CD4-positive, alpha-beta T cell treated with Interleukin-15 for 1 hour (primary cell): ENCODE results near the gene ZBTB8B.
"Not testable (repeated sequence)": the region's sequence is repeated elsewhere in the genome, so short reads cannot be mapped to it uniquely, and the experiment has no call there.

ENCODE experiments used
- DNase-seq: peaks from one replicate; pipeline ENCODE4 v3.0.0-alpha.2; 2020

The ZBTB8B gene

DNA sequence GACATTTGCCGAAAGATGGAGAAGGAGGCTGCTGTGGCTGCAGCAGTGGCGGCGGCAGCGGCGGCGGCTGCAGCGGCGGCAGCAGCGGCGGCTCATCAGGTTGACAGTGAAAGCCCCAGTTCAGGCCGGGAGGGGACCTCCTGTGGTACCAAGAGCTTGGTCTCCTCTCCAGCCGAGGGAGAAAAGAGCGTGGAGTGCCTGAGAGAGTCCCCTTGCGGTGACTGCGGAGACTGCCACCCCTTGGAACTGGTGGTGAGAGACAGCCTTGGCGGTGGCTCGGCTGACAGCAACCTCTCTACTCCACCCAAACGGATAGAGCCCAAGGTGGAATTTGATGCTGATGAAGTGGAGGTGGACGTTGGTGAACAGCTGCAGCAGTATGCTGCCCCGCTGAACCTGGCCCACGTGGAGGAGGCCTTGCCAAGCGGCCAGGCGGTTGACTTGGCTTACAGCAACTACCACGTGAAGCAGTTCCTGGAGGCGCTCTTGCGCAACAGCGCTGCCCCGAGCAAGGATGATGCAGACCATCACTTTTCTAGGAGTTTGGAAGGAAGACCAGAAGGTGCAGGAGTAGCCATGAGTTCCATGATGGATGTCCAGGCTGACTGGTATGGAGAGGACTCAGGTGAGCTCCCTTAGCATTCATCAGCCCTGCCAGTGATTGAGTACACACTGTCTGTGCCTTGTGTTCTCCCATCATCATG is 6.3 kb downstream of the ZBTB8B start:
- DNase-seq = no peak

DNA sequence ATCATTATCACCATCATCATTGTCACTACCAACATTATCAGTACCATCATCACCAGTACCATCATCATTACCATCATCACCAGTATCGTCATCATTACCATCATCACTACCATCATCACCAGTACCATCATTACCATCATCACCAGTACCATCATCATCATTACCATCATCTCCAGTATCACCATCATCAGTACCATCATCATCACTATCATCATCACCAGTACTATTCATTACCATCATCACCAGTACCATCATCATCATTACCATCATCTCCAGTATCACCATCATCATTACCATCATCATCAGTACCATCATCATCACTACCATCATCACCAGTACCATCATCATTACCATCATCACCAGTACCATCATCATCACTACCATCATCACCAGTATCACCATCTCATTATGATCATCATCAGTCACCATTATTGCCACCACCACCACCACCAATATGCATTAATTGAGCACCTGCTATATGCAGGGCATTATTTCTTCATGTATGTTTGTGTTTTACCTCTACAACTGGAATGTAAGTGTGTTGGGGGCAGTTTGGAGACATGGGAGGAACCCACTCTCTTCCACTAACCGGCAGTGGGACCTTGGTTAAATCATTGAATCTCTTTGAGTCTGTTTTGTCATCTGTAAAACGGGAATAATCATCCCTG is 7.0 kb downstream of the ZBTB8B start:
- DNase-seq = no peak

GRCh38 chr1:32472966-32473365 is 8.1 kb downstream of the ZBTB8B start:
- DNase-seq = not testable (repeated sequence)

- DNase-seq = no peak
These were observed 10.1 kb downstream of the ZBTB8B start for GRCh38 chr1:32474954-32475353.

- DNase-seq = no peak
These were observed 15.1 kb downstream of the ZBTB8B start for GRCh38 chr1:32480003-32480402.

DNA sequence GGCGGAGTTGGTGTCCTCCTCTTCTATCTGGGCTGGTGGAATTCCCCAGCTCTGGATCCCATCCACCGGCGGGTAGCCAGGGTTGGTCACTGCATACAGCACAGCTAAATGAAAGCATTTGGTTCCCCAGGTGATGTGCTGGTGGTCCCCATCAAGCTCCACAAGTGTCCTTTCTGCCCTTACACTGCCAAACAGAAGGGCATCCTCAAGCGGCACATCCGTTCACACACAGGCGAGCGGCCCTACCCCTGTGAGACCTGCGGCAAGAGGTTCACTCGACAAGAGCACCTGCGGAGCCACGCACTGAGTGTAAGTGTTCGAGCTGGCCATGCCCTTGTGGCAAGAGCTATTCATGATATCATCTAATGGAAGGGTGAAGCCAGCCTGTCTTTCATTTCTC is 15.9 kb downstream of the ZBTB8B start:
- no peak for DNase-seq

GRCh38 chr1:32481788-32482187 is 16.9 kb downstream of the ZBTB8B start:
- not testable (repeated sequence) for DNase-seq

GRCh38 chr1:32485554-32486255 is 20.8 kb downstream of the ZBTB8B start:
- DNase-seq = no peak

DNA sequence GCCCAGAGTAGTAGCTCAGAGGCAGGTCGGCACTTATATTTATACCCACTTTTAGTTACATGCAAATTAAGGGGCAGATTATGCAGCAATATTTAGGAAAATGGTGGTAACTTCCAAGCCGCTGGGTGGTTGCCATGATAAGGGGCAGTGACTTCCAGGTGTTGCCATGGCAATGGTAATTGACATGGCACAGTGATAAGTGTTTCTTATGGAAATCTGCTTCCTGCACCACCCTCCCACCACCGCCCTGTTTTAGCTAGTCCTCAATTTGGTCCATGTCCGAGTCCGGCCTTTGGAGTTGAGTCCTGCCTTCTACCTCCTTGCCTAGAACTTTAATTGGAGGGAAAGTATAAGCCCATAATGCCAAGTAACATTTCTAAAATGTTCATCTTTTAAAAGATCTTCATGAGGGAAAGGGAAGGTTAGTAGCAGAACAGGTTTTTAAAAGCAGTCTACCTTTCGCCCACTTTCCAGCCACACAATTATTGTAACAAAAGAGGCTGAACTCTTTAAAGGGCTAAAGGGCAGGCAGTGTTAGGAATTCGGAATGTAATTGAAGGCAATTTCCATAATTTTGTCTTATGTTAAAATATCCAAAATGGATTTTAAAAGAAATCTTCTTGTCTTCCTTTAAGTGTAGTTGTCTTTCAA is 21.7 kb downstream of the ZBTB8B start:
- DNase-seq = no peak

GRCh38 chr1:32487182-32487581 is 22.3 kb downstream of the ZBTB8B start:
- DNase-seq = no peak

- DNase-seq = no peak
These were observed 25.0 kb downstream of the ZBTB8B start for GRCh38 chr1:32489774-32490454.

DNA sequence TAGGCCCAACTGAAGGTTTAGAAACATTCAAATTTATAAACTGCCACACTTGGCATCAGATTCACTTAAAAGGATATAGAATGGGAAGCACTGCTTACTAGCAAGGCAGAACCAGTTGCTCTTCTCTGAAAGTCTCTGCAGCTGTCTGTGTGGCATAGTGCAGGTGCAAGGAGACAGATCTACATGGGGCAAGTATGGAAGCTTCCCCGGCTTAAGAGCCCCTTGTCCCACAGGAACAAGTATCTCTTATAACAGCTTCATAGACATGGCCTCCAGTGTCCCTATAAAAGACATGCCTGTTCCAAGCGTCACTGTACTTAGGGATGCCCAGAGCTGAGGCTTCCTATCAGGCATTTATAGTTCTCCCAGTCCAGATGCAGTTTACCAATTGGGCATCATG is 26.5 kb downstream of the ZBTB8B start:
- no peak for DNase-seq

DNA sequence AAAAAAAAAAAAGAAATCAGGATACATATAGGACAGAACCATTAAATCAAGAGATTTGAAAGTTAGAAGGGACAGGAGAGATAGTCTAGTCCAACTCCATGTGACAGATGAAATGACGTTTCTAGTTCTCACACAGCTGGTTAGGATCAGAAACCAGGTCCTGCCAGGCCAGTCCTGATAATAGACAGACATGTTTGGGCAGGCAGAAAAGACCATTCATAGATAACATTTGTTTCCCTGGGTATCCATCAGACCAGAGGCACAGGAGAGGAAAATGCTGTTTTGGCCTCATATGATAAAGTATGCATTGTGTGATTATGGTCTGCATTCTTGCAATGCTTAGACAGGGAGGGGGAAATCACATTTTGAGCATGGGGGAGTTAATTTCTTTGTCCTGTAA is 29.3 kb downstream of the ZBTB8B start:
- no peak for DNase-seq

DNA sequence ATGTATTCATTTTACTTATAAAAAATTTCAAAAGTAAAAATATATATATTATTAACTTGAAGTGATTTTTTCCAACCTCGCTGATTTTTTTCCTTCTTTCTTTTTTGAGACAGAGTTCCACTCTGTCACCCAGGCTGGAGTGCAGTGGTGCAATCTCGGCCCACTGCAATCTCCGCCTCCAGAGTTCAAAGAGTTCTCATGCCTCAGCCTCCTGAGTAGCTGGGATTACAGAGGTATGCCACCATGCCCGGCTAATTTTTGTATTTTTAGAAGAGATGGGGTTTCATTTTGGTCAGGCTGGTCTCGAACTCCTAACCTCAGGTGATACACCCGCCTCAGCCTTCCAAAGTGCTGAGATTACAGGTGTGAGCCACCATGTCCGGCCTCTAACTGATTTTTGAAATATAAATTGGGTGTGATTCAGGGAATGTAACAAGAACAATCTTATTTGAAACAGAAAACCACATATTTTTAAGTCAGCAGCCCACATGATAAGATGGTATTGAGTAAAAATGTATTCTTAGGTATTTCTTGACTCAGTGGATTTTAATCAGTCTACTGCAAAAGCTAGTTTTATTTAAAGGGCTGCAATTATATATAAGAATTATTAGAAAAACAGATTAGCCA is 30.0 kb downstream of the ZBTB8B start:
- DNase-seq = no peak

GRCh38 chr1:32496127-32496526 is 31.3 kb downstream of the ZBTB8B start:
- no peak for DNase-seq

DNA sequence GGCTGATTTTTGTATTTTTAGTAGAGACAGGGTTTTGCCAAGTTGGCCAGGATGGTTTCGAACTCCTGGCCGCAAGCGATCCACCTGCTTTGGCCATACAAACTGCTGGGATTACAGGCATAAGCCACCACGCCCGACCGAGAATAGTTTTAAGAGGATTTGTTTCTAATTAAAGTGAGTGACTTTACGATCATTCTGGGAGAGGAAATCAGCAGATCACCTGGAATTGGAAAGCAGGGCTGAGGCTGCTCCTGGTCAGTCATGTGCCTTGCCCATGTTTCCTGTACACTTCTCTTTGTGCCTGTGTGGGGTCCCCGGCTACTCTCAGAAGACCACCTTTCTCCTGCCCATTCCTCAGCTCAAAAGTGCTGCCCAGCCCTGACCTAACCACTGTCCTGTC is 33.9 kb downstream of the ZBTB8B start:
- no peak for DNase-seq

- peak; percentile 20 for DNase-seq
These were observed 35.7 kb downstream of the ZBTB8B start for GRCh38 chr1:32500387-32501209.

DNA sequence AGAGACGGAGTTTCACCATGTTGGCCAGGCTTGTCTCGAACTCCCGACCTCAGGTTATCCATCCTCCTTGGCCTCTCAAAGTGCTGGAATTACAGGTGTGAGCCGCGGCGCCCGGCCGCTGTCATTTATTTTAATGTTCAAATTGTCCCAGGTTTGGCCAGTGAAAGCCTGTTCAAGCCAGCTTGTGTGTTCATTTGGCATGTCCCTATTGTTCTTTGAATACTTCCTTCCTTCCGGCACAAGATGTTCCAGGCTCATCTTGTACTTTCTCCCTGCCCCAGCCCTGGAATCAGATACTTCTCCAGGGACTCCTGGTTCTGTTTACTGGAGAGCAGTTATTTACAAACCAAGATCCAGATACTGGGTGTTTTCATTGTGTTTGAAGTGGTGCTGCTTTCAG is 37.0 kb downstream of the ZBTB8B start:
- no peak for DNase-seq

- no peak for DNase-seq
These were observed 38.3 kb downstream of the ZBTB8B start for GRCh38 chr1:32503153-32503552.

GRCh38 chr1:32507021-32507420 is 42.1 kb downstream of the ZBTB8B start:
- DNase-seq = no peak

- DNase-seq = no peak
These were observed 43.9 kb downstream of the ZBTB8B start for GRCh38 chr1:32508761-32509160.

DNA sequence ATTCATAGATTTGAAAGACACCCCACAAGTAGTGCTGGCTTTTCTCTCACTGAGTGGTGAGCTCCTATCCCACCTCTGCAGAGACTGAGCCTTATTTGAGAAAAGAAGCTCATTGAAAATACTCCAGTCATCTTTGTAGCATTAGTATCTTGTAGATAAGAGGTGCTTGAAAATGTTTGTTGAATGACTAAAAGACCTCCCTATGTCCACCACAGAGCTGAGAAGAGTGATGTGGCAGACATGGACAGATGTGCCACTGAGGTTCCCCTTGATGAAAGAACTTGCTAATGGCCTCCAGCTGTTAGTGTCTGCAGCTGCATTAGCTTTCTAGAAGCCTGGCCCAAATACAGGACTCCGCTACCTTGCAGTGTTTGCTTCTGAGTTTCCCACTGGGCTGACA is 45.1 kb downstream of the ZBTB8B start:
- no peak for DNase-seq
